ENCODE data around the gene CLPSL2. TPM values are rescaled to one million over a fixed set of nuclear protein-coding genes. Genes with fewer than 3 reads are reported as not detected.

Gene CLPSL2
- total RNA-seq, 1 experiment from 2014 or later: 3.4 TPM

GRCh38 chr6:35751594-35751993 lies 24.8 kb upstream of the CLPSL2 start:
- H3K36me3 Mint-ChIP-seq: 0 out of 2 replicates have a peak, but pooled peaks cover 3% of the 10 kb centered on the region
- H3K9me3 Mint-ChIP-seq: peaks cover 9% of the 10 kb centered on the region
- peaks cover 21% of the 10 kb centered on the region for H3K4me1 Mint-ChIP-seq
- CTCF ChIA-PET: interaction anchor here (2.2 kb wide), 1 partner anchor 15 kb away, joined by 5 read pairs; no protein-coding TSS in a partner anchor
- no peaks in the 10 kb centered on the region; the same call in 1 of the 2 replicates for H3K27me3 Mint-ChIP-seq (ENCODE audit: low read depth)
- DNase-seq (ENCODE audit: low spot score): no peak
- no peak for TF ChIP-seq KAT7 (CRISPR knock-in tag; IDR thresholded peaks at IDR 0.05; ENCODE audit: borderline replicate concordance)
- TF ChIP-seq ELF4 (CRISPR knock-in tag; IDR thresholded peaks at IDR 0.05; ENCODE audit: low read depth): no peak
- no peak for TF ChIP-seq ZNF423 (CRISPR knock-in tag; IDR thresholded peaks at IDR 0.05)
- TF ChIP-seq ZNF138 (CRISPR knock-in tag; conservative IDR thresholded peaks at IDR 0.05): no peak
- TF ChIP-seq ZNF219 (CRISPR knock-in tag; IDR thresholded peaks at IDR 0.05; ENCODE audit: borderline replicate concordance): no peak
- no peak for TF ChIP-seq TEAD1 (CRISPR knock-in tag; IDR thresholded peaks at IDR 0.05)
- TF ChIP-seq, protein P1, sequence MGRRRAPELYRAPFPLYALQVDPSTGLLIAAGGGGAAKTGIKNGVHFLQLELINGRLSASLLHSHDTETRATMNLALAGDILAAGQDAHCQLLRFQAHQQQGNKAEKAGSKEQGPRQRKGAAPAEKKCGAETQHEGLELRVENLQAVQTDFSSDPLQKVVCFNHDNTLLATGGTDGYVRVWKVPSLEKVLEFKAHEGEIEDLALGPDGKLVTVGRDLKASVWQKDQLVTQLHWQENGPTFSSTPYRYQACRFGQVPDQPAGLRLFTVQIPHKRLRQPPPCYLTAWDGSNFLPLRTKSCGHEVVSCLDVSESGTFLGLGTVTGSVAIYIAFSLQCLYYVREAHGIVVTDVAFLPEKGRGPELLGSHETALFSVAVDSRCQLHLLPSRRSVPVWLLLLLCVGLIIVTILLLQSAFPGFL (CRISPR knock-in tag; IDR thresholded peaks at IDR 0.05; ENCODE audit: borderline replicate concordance): no peak
- no peak for TF ChIP-seq NR1H2 (CRISPR knock-in tag; IDR thresholded peaks at IDR 0.05)
- TF ChIP-seq ZNF317 (CRISPR knock-in tag; IDR thresholded peaks at IDR 0.05; ENCODE audit: borderline replicate concordance, low read depth): no peak
- no peak for TF ChIP-seq ZBTB21 (CRISPR knock-in tag; IDR thresholded peaks at IDR 0.05; ENCODE audit: borderline replicate concordance)
- TF ChIP-seq NFE2L1 (CRISPR knock-in tag; IDR thresholded peaks at IDR 0.05): no peak
- no peak for TF ChIP-seq FOXK1 (CRISPR knock-in tag; IDR thresholded peaks at IDR 0.05)
- TF ChIP-seq, protein P2, sequence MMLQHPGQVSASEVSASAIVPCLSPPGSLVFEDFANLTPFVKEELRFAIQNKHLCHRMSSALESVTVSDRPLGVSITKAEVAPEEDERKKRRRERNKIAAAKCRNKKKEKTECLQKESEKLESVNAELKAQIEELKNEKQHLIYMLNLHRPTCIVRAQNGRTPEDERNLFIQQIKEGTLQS (CRISPR knock-in tag; conservative IDR thresholded peaks at IDR 0.05): no peak
- no peak for TF ChIP-seq ZSCAN18 (CRISPR knock-in tag; IDR thresholded peaks at IDR 0.05)
- TF ChIP-seq GABPB1 (CRISPR knock-in tag; IDR thresholded peaks at IDR 0.05): no peak
- no peak overlapping the region for H3K4me3 Mint-ChIP-seq
- H3K27ac Mint-ChIP-seq: peak overlapping the region; percentile 56; the same call in 1 of the 2 replicates
- POLR2A ChIA-PET: interaction anchor here (1.1 kb wide), 1 partner anchor 12 kb away, joined by 3 read pairs; no protein-coding TSS in a partner anchor
- ATAC-seq: no peak

GRCh38 chr6:35752330-35752729 lies 24.1 kb upstream of the CLPSL2 start:
- TF ChIP-seq NR2C2 (CRISPR knock-in tag; IDR thresholded peaks at IDR 0.05) (no peak), TP53 (CRISPR knock-in tag; IDR thresholded peaks at IDR 0.05) (no peak), FOXJ3 (CRISPR knock-in tag; IDR thresholded peaks at IDR 0.05; ENCODE audit: borderline replicate concordance) (no peak), ZNF138 (CRISPR knock-in tag; conservative IDR thresholded peaks at IDR 0.05) (no peak), CREB1 (CRISPR knock-in tag; IDR thresholded peaks at IDR 0.05) (no peak)
- POLR2A ChIA-PET: interaction anchor here (1.1 kb wide), 1 partner anchor 11 kb away, joined by 3 read pairs; no protein-coding TSS in a partner anchor
- H3K9me3 Mint-ChIP-seq: peaks cover 8% of the 10 kb centered on the region
- no peaks in the 10 kb centered on the region; the same call in 1 of the 2 replicates for H3K27me3 Mint-ChIP-seq (ENCODE audit: low read depth)
- no peak overlapping the region for H3K4me3 Mint-ChIP-seq
- H3K4me1 Mint-ChIP-seq: peaks cover 26% of the 10 kb centered on the region
- DNase-seq (ENCODE audit: low spot score) (no peak), ATAC-seq (no peak)
- 0 out of 2 replicates have a peak, but pooled peaks cover 3% of the 10 kb centered on the region for H3K36me3 Mint-ChIP-seq
- CTCF ChIA-PET: interaction anchor here (0.6 to 2.2 kb wide), 2 partner anchors 12 to 16 kb away, joined by 3 to 5 read pairs; no protein-coding TSS in a partner anchor
- no peak overlapping the region for H3K27ac Mint-ChIP-seq

DNA sequence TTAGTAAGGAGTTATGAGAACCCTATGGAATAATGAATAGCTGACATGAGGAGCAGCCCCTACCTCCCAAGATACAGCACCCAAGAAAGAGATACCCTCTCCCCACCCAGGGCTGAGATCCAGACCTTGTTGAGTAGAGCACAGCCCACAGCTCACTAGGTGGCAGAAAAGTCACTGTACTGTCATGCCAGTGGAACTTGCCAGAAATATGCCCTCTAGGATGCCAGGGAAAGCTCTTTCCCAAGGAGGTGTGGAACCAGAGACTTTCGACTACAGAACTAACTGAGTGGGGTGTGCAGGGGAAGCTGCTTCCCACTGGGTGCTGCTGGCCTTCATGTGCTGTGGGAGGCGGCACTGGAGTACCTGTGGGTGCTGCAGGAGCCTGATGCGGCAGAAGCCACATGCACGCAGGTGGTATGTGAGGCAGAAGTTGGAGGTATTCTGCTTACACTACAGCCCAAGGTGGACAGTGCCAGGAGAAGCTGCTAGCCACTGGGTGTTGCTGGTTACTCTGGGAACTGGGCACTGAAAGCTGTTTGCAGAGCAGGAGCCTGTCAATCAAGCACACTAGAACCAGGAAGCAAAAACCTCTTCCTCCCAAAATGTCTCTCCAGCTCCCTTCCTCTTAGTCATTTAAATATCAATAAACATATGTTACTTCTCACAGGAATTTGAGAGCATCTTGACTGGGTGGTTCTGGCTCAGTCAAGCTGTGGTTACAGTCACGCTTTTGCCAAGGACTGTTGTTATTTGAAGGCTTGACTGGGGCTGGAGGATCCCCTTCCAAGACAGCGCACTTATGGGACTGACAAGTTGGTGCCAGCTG lies 21.7 kb upstream of the CLPSL2 start:
- H3K9me3 Mint-ChIP-seq: no peaks in the 10 kb centered on the region
- POLR2A ChIA-PET: interaction anchor here (0.9 kb wide), 1 partner anchor 9 kb away, joined by 4 read pairs; no protein-coding TSS in a partner anchor
- CTCF ChIA-PET: interaction anchor here (0.8 to 6.0 kb wide), 9 partner anchors 9 to 232 kb away, joined by 3 to 86 read pairs (median 4); partner anchors contain the start of gene ARMC12
- H3K36me3 Mint-ChIP-seq: no peaks in the 10 kb centered on the region
- H3K4me1 Mint-ChIP-seq: peaks cover 40% of the 10 kb centered on the region
- H3K27ac Mint-ChIP-seq: no peak overlapping the region
- H3K27me3 Mint-ChIP-seq (ENCODE audit: low read depth): no peaks in the 10 kb centered on the region; the same call in 1 of the 2 replicates
- ATAC-seq (no peak), DNase-seq (ENCODE audit: low spot score) (no peak)
- no peak overlapping the region for H3K4me3 Mint-ChIP-seq
- no peak for TF ChIP-seq CBFB (CRISPR knock-in tag; IDR thresholded peaks at IDR 0.05; ENCODE audit: low read depth)
- TF ChIP-seq, protein P3, sequence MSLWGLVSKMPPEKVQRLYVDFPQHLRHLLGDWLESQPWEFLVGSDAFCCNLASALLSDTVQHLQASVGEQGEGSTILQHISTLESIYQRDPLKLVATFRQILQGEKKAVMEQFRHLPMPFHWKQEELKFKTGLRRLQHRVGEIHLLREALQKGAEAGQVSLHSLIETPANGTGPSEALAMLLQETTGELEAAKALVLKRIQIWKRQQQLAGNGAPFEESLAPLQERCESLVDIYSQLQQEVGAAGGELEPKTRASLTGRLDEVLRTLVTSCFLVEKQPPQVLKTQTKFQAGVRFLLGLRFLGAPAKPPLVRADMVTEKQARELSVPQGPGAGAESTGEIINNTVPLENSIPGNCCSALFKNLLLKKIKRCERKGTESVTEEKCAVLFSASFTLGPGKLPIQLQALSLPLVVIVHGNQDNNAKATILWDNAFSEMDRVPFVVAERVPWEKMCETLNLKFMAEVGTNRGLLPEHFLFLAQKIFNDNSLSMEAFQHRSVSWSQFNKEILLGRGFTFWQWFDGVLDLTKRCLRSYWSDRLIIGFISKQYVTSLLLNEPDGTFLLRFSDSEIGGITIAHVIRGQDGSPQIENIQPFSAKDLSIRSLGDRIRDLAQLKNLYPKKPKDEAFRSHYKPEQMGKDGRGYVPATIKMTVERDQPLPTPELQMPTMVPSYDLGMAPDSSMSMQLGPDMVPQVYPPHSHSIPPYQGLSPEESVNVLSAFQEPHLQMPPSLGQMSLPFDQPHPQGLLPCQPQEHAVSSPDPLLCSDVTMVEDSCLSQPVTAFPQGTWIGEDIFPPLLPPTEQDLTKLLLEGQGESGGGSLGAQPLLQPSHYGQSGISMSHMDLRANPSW (CRISPR knock-in tag; conservative IDR thresholded peaks at IDR 0.05; ENCODE audit: low read depth): no peak
- TF ChIP-seq ATF1 (CRISPR knock-in tag; IDR thresholded peaks at IDR 0.05): no peak
- TF ChIP-seq ATF2 (CRISPR knock-in tag; IDR thresholded peaks at IDR 0.05; ENCODE audit: borderline replicate concordance, low read depth): no peak
- TF ChIP-seq EMX1 (CRISPR knock-in tag; IDR thresholded peaks at IDR 0.05): no peak
- no peak for TF ChIP-seq SP1 (CRISPR knock-in tag; conservative IDR thresholded peaks at IDR 0.05)
